HepG2 (cell line): ENCODE measurements around the gene AMDHD1. TPM values are rescaled to one million over a fixed set of nuclear protein-coding genes. Genes with fewer than 3 reads are reported as not detected.

Experiments used
- ATAC-seq: fragments of 200-7000 bp; cut with Tn5 transposase; 3 replicates; pipeline ENCODE4 v1.9.1; 2020; ENCODE audit warnings: mild to moderate bottlenecking, moderate library complexity
- BruUV-seq: library from RNA; stranded (reverse); fragments of 400-500 nt; replicated peaks from 2 replicates; lab custom pipeline; 2021; lab: Mats Ljungman, UMichigan
- CTCF ChIA-PET: fragments of 300-600 bp; formaldehyde crosslinking; extraction: SDS; loops from one replicate; lab custom pipeline; 2021; ENCODE audit warnings: low total read pairs, inconsistent platforms, low intra/inter-chr PET ratio; lab: Yijun Ruan, JAX
- POLR2A ChIA-PET: fragments of 350-600 bp; sonication (Branson Sonifier 250); formaldehyde crosslinking; loops from one replicate; lab custom pipeline; 2020; ENCODE audit warnings: antibody characterized with exemption, inconsistent platforms; lab: Yijun Ruan, JAX
- DNase-seq: peaks from one replicate; pipeline ENCODE4 v3.0.0-alpha.2; 2015; ENCODE audit warnings: low spot score
- FAIRE-seq: peaks from 3 replicates; lab custom pipeline; 2011; peaks lifted over from hg19 to GRCh38; lab: Jason Lieb, UNC
- H2AFZ ChIP-seq: one replicate; pipeline ENCODE4 v1.6.1; 2011; ENCODE audit warnings: low read length, inconsistent platforms
- H3K27ac ChIP-seq: fragments of 300-600 bp; 3 replicates; pipeline ENCODE4 v1.8.0; 2011; ENCODE audit warnings: mixed run types, mild to moderate bottlenecking, mixed read lengths, low read length, inconsistent platforms; ENCODE audit not compliant: insufficient read depth; ENCODE audit errors: extremely low read length
- H3K27me3 ChIP-seq, 2 experiments: fragments of 200-600 bp in 1 of 2; 2 replicates in 1 of 2; 3 replicates in 1 of 2; pipeline versions ENCODE4 v1.6.0 to v1.8.0; 2011; ENCODE audit warnings: low read length in 2 of 2, mild to moderate bottlenecking in 2 of 2, moderate library complexity in 2 of 2, inconsistent platforms in 1 of 2; ENCODE audit not compliant: insufficient read depth in 2 of 2, control insufficient read depth in 1 of 2
- H3K36me3 ChIP-seq, 2 experiments: fragments of 200-600 bp in 1 of 2; replicated peaks in 1 of 2; 2 replicates in 1 of 2; 3 replicates in 1 of 2; pipeline versions ENCODE4 v1.5.1 to v1.8.0; 2011; ENCODE audit warnings: low read length in 2 of 2, inconsistent platforms in 1 of 2; ENCODE audit not compliant: insufficient read depth in 2 of 2, control insufficient read depth in 1 of 2
- H3K4me1 ChIP-seq: 2 replicates; pipeline ENCODE4 v1.5.1; 2012; ENCODE audit warnings: low read length, inconsistent platforms; ENCODE audit not compliant: insufficient read depth
- H3K4me2 ChIP-seq: 2 replicates; pipeline ENCODE4 v1.6.0; 2011; ENCODE audit warnings: low read depth, low read length, inconsistent platforms
- H3K4me3 ChIP-seq, 3 experiments: fragments of 200-600 bp in 1 of 3; sonication (generic), shearing (Covaris generic) in 1 of 3; replicated peaks in 1 of 3; 2 replicates each; pipeline ENCODE4 v1.5.1; 2011 to 2016; ENCODE audit warnings: low read length in 3 of 3, inconsistent platforms in 2 of 3, low read depth in 2 of 3, mild to moderate bottlenecking in 2 of 3, control low read depth in 1 of 3, mixed read lengths in 1 of 3; ENCODE audit not compliant: insufficient read depth in 1 of 3
- H3K79me2 ChIP-seq: one replicate; pipeline ENCODE4 v1.6.1; 2011; ENCODE audit warnings: low read length, inconsistent platforms; ENCODE audit not compliant: insufficient read depth
- H3K9ac ChIP-seq: 2 replicates; pipeline ENCODE4 v1.6.0; 2011; ENCODE audit warnings: mild to moderate bottlenecking, low read depth, low read length, inconsistent platforms; ENCODE audit not compliant: insufficient read depth
- H3K9me3 ChIP-seq: 2 replicates; pipeline ENCODE4 v1.5.1; 2012; ENCODE audit warnings: mild to moderate bottlenecking, low read length
- H4K20me1 ChIP-seq: 2 replicates; pipeline ENCODE4 v1.6.0; 2011; ENCODE audit warnings: inconsistent platforms, mild to moderate bottlenecking, low read length, moderate library complexity; ENCODE audit not compliant: insufficient read depth
- ADNP ChIP-seq: sonication (generic); formaldehyde crosslinking; IDR thresholded peaks from 2 replicates; pipeline ENCODE4 v1.4.0; 2020; ENCODE audit warnings: missing genetic modification reagents
- CEBPZ ChIP-seq: IDR thresholded peaks from 2 replicates; pipeline ENCODE4 v1.6.1; 2012; ENCODE audit warnings: low read length, improper control_type of control experiment
- CENPT ChIP-seq: sonication (generic); formaldehyde crosslinking; IDR thresholded peaks from 2 replicates; pipeline ENCODE4 v1.8.0; 2022; ENCODE audit warnings: low read depth, mild to moderate bottlenecking, moderate library complexity, missing genetic modification reagents
- GATAD1 ChIP-seq: IDR thresholded peaks from 2 replicates; pipeline ENCODE4 v1.6.1; 2016; ENCODE audit warnings: missing genetic modification reagents, missing compliant biosample characterization
- GLI4 ChIP-seq: sonication (generic); formaldehyde crosslinking; IDR thresholded peaks from 2 replicates; pipeline ENCODE4 v1.5.1; 2020; ENCODE audit warnings: missing genetic modification reagents, mild to moderate bottlenecking, moderate library complexity, borderline replicate concordance
- KMT2B ChIP-seq: IDR thresholded peaks from 2 replicates; pipeline ENCODE4 v1.6.1; 2016; ENCODE audit warnings: missing genetic modification reagents, missing compliant biosample characterization
- LRRFIP1 ChIP-seq: sonication (generic); formaldehyde crosslinking; conservative IDR thresholded peaks from 2 replicates; pipeline ENCODE4 v1.4.0; 2020; ENCODE audit warnings: missing genetic modification reagents
- NFKB2 ChIP-seq: sonication (generic); formaldehyde crosslinking; IDR thresholded peaks from 2 replicates; pipeline ENCODE4 v1.4.0; 2020; ENCODE audit warnings: missing genetic modification reagents, borderline replicate concordance
- NONO ChIP-seq, 2 experiments: fragments of 450-650 bp in 1 of 2; sonication (generic) in 1 of 2; formaldehyde crosslinking in 1 of 2; IDR thresholded peaks in 1 of 2; conservative IDR thresholded peaks in 1 of 2; 2 replicates each; pipeline versions ENCODE4 v1.6.1 to v1.8.0; 2017 to 2022; ENCODE audit warnings: mild to moderate bottlenecking in 1 of 2, missing genetic modification reagents in 1 of 2, moderate library complexity in 1 of 2
- SAFB2 ChIP-seq: sonication (generic); formaldehyde crosslinking; IDR thresholded peaks from 2 replicates; pipeline ENCODE4 v1.5.1; 2020; ENCODE audit warnings: missing genetic modification reagents, low read depth, mild to moderate bottlenecking, borderline replicate concordance
- SPEN ChIP-seq: sonication (generic); formaldehyde crosslinking; IDR thresholded peaks from 2 replicates; pipeline ENCODE4 v1.5.1; 2020; ENCODE audit warnings: low read depth, mild to moderate bottlenecking, missing genetic modification reagents
- WIZ ChIP-seq: sonication (generic); formaldehyde crosslinking; IDR thresholded peaks from 2 replicates; pipeline ENCODE4 v1.5.1; 2020; ENCODE audit warnings: mild to moderate bottlenecking, missing genetic modification reagents
- YY1 ChIP-seq: IDR thresholded peaks from 2 replicates; pipeline ENCODE4 v1.6.1; 2011; ENCODE audit warnings: low read length, low read depth, moderate library complexity, mild to moderate bottlenecking; ENCODE audit not compliant: insufficient read depth, insufficient replicate concordance
- ZBTB42 ChIP-seq: sonication (generic); formaldehyde crosslinking; IDR thresholded peaks from 2 replicates; pipeline ENCODE4 v1.5.0; 2020; ENCODE audit warnings: mild to moderate bottlenecking, missing genetic modification reagents
- ZFP36L1 ChIP-seq: sonication (generic); formaldehyde crosslinking; IDR thresholded peaks from 2 replicates; pipeline ENCODE4 v1.8.0; 2022; ENCODE audit warnings: mild to moderate bottlenecking, missing genetic modification reagents, moderate library complexity
- ZIK1 ChIP-seq: sonication (generic); formaldehyde crosslinking; IDR thresholded peaks from 2 replicates; pipeline ENCODE4 v1.5.0; 2020; ENCODE audit warnings: mild to moderate bottlenecking, low read depth, missing genetic modification reagents, borderline replicate concordance
- ZNF776 ChIP-seq: sonication (generic); formaldehyde crosslinking; IDR thresholded peaks from 2 replicates; pipeline ENCODE4 v1.4.0; 2020; ENCODE audit warnings: mild to moderate bottlenecking, missing genetic modification reagents
- WGBS: methylation state at CpG from one replicate; pipeline ENCODE4 v1.1.6; 2017; ENCODE audit warnings: low lambda C conversion rate; 5-methylcytosine and 5-hydroxymethylcytosine counted together
- in situ Hi-C: cut with HindIII; loops from 2 replicates; pipeline ENCODE4 v1.10.0; 2017; ENCODE audit warnings: low pct_unique_long_range_greater_than_20kb; ENCODE audit not compliant: extremely low pct_ligation_motif_present
- intact Hi-C: fragments of 100-400 bp; cut with micrococcal nuclease; formaldehyde crosslinking; loops from one replicate; pipeline ENCODE4 v1.10.0; 2022; ENCODE audit not compliant: unreplicated experiment
- polyA plus RNA-seq, 8 experiments: library from polyadenylated mRNA; depleted of rRNA in 3 of 8; stranded (reverse) in 7 of 8; unstranded in 1 of 8; fragments of >200 nt; fragmentation: Illumina TruSeq in 4 of 8; extraction: Trizol in 4 of 8; gene quantifications; 2 replicates each; pipeline versions ENCODE4 v1.2.1 to v1.2.3, GENCODE V29; 2011 to 2016; ENCODE audit warnings: low read depth in 4 of 8, missing spikeins in 1 of 8, mixed read lengths in 1 of 8; ENCODE audit not compliant: insufficient read depth in 1 of 8
- total RNA-seq, 5 experiments: library from RNA; depleted of rRNA; stranded (reverse); fragments of >200 nt; fragmentation: Illumina TruSeq; extraction: Trizol; gene quantifications; 2 replicates each; pipeline ENCODE4 v1.2.3, GENCODE V29; 2016; ENCODE audit warnings: low read depth in 1 of 5

The AMDHD1 gene
- total and polyA plus RNA-seq, 2 of the 13 experiments (the other 11 are each of a cell fraction or from before 2014, with no cell fraction given), result 6.5 to 29.6 TPM

DNA sequence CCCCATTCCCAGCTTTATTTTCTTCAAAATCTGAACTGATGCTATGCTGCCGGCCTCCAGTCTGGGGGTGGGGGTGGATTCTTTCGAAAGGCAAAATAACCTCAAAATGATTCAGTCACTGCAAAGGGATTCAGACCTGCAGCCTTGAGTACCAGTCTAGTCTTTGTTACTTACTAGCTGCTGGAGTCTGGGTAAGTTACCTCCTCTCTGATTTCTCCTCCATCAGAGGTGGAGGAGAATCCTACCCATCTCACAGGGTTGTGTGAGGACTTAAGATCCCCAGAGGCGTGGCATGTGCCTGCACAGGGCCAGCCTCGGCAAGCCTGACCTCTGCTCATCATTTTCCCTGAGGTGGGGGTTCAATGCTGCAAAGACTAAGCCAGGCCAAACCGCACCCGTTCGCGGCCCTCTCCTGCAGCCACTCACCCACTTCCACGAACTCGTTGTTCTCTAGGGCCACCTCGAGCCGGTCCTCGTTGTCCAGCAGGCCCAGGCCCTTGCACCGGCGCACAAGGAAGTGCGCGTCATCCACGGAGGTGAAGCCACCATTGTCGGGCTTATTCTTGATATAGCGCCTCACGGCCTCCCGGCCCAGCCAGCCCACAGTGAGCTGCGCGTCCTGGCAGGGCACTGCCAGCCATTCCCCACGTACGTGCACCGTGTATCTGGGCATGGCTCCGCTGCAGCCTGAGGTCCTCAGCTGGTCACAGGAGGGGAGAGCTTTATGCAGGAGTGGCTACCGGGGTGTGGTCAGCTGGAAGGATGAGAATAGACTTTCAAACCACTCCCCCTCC lies 52.3 kb downstream of the AMDHD1 start:
- POLR2A ChIA-PET, result interaction anchor here (0.9 to 5.2 kb wide), 13 partner anchors 13 to 77 kb away, joined by 3 to 46 read pairs (median 8); partner anchors contain the start of genes AMDHD1, CCDC38 and LTA4H
- no peak for TF ChIP-seq CENPT (CRISPR knock-in tag)
- no peak for TF ChIP-seq GLI4
- TF ChIP-seq ZIK1 (CRISPR knock-in tag), result no peak
- TF ChIP-seq KMT2B, result no peak
- TF ChIP-seq GATAD1, result no peak
- no peak for TF ChIP-seq ADNP
- TF ChIP-seq ZFP36L1 (CRISPR knock-in tag), result no peak
- TF ChIP-seq ZBTB42 (CRISPR knock-in tag), result no peak
- TF ChIP-seq YY1, result no peak
- TF ChIP-seq SPEN, result 0 out of 2 replicates have a peak, but pooled peaks have one; percentile 7
- TF ChIP-seq WIZ (CRISPR knock-in tag), result 0 out of 2 replicates have a peak, but pooled peaks have one; percentile 6
- no peak for TF ChIP-seq ZNF776
- TF ChIP-seq NONO (IDR thresholded peaks at IDR 0.05), result no peak
- peak; percentile 50; the same call in 1 of the 2 replicates for TF ChIP-seq NONO (CRISPR knock-in tag; conservative IDR thresholded peaks at IDR 0.05)
- TF ChIP-seq CEBPZ, result no peak
- TF ChIP-seq LRRFIP1 (CRISPR knock-in tag), result no peak
- TF ChIP-seq SAFB2 (CRISPR knock-in tag), result no peak
- TF ChIP-seq NFKB2 (CRISPR knock-in tag), result peak; percentile 39; the same call in 1 of the 2 replicates

More for the DNA sequence above, 52.3 kb downstream of the AMDHD1 start:
- Histone ChIP-seq H3K9ac (peak overlapping the region; percentile 41), H3K9me3 (no peaks in the 10 kb centered on the region), H3K79me2 (no peaks in the 10 kb centered on the region), H4K20me1 (no peaks in the 10 kb centered on the region), H3K27ac (peak overlapping the region; percentile 63), H2AFZ (no peak overlapping the region), H3K27me3 (no peaks in the 10 kb centered on the region), H3K4me1 (peaks cover 54% of the 10 kb centered on the region), H3K4me3 (peak overlapping the region in 2 of 3 experiments; percentile 40 to 55; a peak in 3 of 6 replicates), H3K36me3 (no peaks in the 10 kb centered on the region; a peak in 1 of 5 replicates), H3K4me2 (peak overlapping the region; percentile 72)
- in situ Hi-C loops (loop anchor here (5.0 to 25.0 kb wide), 2 partner anchors 78 to 408 kb away; no protein-coding TSS in a partner anchor), intact Hi-C loops (loop anchor here (2.0 to 5.0 kb wide), 4 partner anchors 19 to 138 kb away; partner anchors contain the start of genes AMDHD1, CCDC38 and SNRPF)
- FAIRE-seq (no peak), ATAC-seq (peak; percentile 55), DNase-seq (no peak)
- CTCF ChIA-PET, result interaction anchor here (1.0 kb wide), 2 partner anchors 29 to 77 kb away, joined by 3 to 4 read pairs; no protein-coding TSS in a partner anchor
- WGBS, result 83% methylated on average over 24 of the region's 29 CpGs
- BruUV-seq, result TSS peak; percentile 50
